LNCAP (cell line): ENCODE data around the gene VRK1.

ENCODE experiments used
- CTCF ChIP-seq: fragments of 450-650 bp; IDR thresholded peaks from 2 replicates; pipeline ENCODE4 v1.5.1; 2017; ENCODE audit warnings: mild to moderate bottlenecking

The VRK1 gene

GRCh38 chr14:96889091-96889490 is 91.9 kb downstream of the VRK1 start:
- TF ChIP-seq CTCF: no peak

DNA sequence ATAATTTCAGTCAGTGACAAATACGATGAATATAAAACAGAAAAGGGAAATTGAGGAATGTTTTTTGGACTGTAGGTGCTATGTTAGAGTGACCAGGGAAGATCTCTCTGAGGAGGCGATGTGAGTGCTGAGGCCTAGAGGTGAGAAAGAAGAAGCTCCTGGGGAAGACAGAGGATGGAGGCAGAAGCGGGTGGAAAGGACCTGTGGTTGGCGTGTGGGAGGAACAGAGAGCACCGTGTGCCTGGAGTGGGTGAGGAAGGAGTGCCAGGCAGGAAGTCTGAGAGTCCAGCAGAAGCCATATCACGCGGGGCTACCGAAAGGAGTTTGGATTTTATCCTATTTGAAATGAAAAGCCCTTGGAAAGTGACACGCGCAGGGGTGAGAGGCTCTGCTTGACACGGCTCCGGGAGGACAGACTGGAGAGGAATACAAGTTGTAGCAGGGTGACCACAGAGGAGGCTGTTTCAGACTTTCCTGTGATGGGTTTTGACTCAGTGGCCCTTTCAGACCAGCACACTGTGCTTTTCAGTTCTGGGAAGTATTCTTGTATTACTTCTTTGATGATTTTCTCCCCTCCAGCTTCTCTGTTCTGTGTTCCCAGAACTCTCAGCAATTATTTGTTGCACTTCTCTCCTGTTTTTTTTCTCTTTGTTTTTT is 96.9 kb downstream of the VRK1 start:
- TF ChIP-seq CTCF: no peak

GRCh38 chr14:96894966-96895365 is 97.8 kb downstream of the VRK1 start:
- no peak for TF ChIP-seq CTCF

- TF ChIP-seq CTCF: no peak
Observed at GRCh38 chr14:96895658-96896271, 98.6 kb downstream of the VRK1 start.

GRCh38 chr14:96897184-96897583 is 100.0 kb downstream of the VRK1 start:
- no peak for TF ChIP-seq CTCF

DNA sequence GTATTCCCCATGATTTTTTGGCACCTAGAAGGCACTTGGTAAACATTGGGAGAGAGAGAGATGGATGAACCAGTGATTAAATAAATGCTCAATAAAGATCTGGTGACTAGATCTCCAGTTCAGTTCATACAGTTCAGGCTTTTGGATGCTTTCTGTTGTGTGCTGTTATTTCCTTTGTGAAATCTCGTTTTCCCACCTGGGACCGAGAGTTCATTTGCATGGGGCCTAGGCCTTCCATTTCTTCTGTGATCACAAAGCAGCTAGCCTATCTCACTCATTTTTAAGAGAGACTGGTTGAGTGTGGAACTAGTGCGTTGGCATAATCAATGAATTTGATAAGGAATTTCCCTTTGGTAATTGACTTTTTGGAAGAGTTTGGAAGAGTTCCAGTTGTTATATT is 104.0 kb downstream of the VRK1 start:
- no peak for TF ChIP-seq CTCF

DNA sequence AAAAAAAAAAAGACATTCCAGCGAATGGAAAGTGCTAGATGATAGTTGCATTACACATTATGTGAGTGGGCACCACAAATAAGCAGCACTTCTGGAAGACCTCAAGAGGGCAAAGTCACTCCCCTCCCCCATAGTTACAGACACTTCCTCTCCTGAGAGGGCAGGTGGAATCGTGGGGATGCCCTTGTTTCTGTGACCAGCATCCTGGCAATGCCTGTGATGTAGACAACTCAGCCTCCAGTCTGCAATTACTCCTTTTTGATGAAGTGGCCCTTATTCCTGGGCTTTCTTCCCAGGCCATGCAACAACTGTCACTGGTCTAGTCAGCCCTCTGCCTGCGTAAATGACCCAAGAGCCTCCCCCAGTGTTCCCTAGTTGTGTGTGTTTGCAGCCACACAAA is 104.8 kb downstream of the VRK1 start:
- no peak for TF ChIP-seq CTCF
